Glomerular visceral epithelial cell (primary cell): Measurements from ENCODE around the gene TMEM94.
"Not testable (repeated sequence)": the region's sequence is repeated elsewhere in the genome, so short reads cannot be mapped to it uniquely, and the experiment has no call there.

ENCODE experiments used
- DNase-seq: peaks from one replicate; pipeline ENCODE4 v3.0.0-alpha.2; 2016; ENCODE audit errors: extremely low spot score

The TMEM94 gene

DNA sequence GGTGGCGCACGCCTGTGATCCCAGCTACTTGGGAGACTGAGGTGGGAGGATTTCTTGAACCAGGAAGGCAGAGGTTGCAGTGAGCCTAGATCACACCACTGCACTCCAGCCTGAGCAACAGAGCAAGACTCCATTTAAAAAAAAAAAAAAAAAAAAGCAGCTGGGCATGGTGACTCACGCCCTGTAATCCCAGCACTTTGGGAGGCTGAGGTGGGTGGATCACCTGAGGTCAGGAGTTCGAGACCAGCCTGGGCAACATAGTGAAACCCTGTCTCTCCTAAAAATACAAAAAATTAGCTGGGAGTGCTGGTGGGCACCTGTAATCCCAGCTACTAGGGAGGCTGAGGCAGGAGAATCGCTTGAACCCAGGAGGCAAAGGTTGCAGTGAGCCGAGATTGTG lies 10.5 kb upstream of the TMEM94 start:
- DNase-seq = not testable (repeated sequence)

DNA sequence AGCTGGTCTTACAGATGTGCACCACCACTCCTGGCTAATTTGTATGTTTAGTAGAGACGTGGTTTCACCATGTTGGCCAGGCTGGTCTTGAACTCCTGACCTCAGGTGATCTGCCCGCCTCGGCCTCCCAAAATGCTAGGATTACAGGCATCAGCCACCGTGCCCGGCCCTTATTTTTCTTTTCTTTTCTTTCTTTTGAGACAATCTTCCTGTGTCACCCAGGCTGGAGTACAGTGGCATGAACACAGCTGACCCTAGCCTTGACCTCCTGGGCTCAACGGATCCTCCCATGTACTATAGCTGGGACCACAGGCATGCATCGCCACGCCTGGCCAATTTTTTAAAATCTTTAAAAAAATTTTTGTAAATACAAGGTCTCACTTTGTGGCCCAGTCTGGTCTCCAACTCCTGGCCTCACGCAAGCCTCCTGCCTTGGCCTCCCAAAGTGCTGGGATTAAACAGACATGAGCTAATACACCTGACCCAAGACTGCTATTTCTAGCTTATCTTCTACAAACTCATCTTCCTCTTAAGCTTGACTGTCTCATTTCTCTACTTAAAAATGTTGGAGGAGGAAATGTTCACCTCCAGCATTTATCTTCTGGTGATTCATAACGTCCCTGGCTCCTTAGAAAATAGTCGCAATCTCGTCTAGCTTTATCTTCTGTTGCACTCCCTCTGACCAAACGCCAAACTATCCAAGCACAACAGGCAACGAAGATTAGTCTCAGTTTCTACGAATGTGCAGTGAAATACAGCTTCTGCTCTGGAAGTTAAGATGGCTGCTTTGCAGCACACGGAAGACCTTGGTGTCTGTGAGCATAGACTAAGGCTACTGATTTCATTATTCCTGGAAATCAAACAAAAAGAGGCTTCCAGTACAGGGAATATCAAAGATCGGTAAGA lies 8.2 kb upstream of the TMEM94 start:
- DNase-seq = no peak

DNA sequence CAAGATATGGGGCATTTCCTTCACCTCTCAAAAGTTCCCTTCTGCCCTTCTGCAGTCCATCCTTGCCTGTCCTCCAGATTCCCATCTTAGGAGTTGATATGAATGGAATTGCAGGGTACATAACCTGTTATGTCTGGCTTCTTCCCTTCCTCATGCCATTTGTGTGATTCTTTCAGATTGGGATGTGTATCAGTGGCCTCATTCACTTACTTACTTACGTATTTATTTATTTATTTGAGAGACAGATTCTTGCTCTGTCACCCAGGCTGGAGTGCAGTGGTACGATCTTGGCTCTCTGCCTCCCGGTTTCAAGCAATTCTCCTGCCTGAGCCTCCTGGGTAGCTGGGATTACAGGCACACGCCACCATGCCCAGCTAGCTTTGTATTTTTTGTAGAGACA lies 6.2 kb upstream of the TMEM94 start:
- DNase-seq = no peak

DNA sequence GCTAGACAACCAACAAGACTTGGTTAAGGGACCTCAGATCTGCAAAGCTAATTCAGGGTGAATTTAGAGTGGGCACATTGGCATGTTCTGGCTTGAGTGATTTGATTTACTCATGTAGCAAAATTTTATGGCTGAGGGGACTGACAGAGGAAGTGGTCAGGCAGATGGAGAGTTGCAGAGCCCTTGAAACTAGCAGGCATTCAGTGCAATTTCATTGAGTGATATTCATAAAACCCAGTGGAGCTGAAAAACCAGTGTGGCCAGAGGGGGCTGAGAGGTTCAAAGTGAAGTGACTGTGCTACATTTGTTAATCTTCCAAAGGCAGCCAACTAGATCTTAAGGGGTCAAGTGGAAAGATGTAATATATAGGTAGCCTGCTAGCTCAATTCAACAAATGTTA lies 2.2 kb upstream of the TMEM94 start:
- peak; percentile 94 for DNase-seq

DNA sequence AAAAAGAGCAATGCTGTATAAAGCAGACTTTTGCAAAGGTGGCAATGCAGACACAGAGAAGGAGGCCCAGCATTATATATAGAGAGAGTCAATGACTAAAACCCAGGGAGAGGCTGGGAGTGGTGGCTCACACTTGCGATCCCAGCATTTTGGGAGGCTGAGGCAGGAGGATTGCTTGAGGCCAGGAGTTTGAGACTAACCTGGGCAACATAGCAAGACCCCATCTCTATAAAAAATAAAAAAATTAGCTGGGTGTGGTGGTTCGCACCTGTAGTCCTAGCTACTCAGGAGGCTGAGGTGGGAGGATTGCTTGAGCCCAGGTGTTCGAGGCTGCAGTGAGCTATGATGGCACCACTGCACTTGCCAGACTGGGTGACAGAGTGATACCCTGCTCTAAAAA lies 1.8 kb upstream of the TMEM94 start:
- DNase-seq = not testable (repeated sequence)

DNA sequence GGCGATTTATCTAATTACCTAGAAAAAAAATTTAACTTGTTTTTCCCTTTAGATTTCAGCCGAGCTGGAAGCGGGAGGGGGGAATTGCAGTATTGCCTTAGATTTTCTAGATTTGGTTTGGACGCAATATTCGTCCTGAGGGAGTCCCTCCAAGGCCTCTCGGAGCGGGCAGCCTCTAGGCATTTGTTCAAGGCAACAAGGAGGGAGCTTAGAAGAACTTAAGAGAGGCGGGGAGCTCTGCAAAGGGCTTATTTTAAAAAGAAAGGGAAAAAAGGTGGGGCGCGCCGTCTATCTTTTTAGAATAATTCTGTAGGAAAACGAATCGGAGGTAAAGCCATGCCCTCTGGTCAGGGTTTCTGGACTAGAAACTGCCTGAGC lies 407 bp upstream of the TMEM94 start:
- DNase-seq = no peak

DNA sequence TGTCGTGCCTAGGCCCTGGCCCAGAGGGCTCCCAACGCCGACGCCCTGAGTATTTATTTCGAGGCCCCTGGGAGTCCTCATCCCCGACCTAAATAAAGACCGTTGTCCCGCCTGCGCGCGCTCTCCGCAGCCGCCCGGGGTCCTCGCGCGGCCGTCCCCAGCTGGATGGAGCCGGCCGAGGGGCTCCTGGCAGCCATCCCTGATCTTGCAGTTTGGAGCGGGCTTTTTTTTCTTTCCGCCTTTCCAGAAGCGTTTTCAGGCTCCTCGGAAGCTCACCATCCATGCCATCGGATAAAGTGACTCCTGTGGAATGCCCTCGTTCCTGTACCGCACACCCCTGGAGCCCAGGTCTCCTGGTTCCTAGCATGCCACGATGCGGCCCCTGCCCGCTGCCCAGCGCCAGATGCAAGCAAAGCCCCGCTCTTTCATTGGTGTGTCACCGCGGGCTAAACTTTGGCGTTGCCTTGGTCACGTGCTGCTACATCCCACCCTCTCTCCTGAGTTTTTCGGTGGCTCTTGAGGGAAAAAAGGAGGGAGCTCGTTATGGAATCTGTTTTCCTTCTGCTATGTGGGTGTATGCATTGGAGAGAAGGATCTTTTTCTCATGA lies 716 bp downstream of the TMEM94 start:
- DNase-seq = peak; percentile 42

DNA sequence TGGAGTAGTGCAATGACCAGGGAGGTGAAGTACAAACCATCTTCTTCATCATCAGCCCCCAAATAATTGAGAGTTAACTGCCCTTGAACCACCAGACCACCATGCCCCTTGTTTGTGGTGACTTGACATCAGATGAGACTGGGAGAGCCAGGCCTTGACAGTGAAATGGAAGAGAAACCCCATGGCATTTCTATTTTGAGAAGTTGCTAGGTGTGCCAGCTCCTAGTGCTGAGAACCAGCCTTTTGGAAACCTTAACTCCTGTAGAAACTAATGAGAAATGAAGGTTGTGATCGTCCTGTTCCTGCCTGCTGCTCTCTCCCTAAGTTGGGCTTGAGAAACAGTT lies 2.8 kb downstream of the TMEM94 start:
- no peak for DNase-seq

DNA sequence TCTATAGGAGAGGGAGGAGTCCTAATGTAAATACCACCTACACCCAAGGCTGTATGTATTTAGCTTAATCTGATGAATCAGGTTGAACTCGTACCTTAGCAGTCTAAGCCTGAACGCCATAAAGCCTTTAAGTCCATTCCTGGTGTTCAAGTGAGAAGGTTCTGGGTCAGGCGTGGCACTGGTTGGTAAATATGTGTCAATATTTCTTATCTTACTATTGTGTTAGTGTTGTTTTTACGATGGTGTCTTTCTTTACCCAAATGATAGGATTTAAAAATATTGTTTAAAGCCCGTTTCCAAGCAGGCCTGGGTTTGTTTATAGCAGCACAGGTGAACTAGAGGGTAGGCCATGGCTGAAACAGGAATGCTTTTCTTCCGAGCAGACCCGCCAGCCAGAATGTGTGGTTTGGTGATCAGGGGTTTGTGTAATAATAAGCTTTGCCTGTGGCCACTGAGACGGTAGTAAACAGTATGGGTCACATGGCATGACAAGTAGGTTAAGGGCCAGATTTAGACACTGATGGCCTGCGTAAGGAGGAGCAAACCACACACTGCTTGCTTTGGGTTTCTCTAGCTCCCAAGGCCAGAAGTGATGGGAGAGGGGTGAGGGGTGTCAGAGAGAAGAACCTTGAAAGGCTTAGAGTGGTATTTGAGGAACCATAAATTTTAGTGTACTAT lies 3.3 kb downstream of the TMEM94 start:
- DNase-seq = no peak

DNA sequence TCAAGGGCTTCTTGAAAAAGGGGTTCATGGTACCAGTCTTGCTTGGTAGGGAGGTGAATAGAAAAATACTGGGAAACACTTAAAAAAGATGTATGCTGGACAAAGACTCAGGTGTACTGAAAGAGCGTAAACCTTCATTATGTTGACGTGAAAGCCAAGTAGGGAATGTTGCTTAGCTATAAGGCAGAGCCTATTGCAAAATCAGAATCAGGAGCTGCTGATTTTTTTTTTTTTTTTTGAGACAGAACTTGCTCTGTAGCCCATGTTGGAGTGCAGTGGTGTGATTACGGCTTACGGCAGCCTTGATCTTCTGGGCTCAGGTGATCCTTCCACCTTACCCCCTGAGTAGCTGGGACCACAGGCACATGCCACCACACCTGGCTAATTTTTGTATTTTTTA lies 3.9 kb downstream of the TMEM94 start:
- DNase-seq = no peak

DNA sequence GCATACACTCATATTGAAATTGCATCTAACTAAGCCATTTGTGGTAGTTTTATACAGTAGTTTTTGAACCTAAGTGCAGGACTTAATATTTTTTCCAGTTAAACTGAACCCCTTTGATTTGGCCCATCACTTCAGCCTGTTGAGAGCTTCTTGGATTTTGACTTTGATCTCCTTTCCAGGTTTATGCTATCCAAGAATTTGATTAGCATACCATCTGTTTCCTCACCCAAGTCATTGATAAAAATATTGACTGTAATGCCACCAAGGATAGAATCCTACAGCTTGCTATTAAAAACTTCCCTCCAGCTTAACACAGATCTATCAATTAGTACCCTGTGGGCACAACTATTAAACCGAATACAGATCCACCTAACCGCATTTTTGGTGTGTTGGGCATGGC lies 7.2 kb downstream of the TMEM94 start:
- DNase-seq = no peak

DNA sequence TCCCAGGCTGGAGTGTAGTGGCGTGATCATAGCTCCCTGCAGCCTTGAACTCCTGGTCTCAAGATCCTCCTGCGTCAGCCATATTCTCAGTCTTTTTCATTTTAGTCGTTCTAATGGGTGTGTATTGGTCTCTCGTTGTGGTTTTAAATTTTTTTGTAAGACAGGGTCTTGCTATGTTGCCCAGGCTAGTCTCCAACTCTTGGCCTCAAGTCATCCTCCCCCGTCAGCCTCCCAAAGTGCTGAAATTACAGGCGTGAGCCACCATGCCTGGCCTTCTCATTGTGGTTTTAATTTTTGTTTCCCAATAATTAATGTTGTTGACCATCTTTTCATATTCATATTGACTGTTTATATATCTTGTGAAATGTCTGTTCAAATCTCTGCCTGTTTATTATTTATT lies 8.6 kb downstream of the TMEM94 start:
- no peak for DNase-seq

DNA sequence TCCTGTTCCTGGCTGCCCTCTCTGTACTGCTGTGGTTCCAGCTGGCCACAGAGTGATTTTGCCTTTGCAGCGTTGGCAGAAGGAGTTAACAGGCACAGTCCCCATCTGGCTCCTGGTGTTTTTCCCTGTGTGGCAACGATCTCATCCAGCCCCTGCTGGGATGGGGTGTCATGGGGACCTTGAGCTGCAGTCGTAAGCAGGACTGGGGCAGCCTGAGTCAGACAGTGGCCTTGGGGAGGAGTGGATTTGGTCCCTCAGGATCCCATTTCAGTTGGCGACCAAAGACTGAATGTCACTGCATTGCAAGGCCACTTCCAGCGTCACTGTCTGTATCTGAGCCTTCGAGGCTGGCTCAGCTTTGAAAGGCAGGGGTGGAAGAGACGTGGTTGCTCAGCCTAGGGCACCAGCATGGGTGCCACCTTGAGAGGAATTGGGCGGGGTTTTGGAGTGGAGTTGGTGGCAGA lies 11.9 kb downstream of the TMEM94 start:
- DNase-seq = no peak

DNA sequence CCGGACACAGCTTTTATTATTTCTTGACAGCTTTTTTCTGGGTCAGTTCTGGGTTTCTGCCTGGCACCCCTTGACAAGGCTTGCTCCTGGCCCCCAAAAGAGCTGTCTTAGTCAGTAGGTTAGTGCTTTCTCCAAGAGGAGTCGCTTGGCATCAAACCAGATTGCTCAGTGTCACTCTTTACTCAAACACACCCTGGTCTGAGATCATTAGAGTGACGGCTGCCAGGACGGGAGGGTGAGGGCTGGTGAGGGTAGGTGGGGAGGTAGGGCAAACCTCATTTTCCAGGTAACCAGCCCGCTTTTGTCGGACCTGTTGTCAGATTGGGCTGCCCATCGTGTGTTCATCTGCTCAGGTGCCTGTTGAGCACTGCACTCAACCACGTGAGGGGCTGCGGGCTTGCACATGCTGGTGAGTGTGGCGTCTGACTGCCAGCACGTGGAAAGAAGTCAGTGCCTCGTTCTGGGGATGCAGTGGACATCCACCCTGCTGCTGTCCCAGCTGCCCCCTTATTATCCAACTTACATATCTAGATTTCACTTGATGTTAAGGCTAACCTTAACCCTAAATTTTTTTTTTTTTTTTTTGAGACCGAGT lies 12.4 kb downstream of the TMEM94 start:
- DNase-seq = no peak

DNA sequence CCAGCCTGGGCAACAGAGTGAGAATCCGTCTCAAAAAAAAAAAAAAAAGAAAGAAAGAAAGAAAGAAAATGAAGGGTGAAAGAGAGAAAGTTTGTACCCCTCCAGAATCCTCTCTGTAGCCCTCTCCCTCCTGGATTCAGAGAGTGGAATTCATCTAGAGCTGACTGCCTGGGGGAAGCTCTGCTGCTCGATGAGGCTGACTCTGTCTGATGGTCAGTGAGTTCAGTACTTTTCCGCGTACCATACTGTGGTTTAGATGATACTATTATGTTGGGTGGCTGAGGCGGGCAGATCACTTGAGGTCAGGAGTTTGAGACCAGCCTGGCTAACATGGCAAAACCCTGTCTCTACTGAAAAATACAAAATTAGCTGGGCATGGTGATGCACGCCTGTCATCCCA lies 14.8 kb downstream of the TMEM94 start:
- no peak for DNase-seq

DNA sequence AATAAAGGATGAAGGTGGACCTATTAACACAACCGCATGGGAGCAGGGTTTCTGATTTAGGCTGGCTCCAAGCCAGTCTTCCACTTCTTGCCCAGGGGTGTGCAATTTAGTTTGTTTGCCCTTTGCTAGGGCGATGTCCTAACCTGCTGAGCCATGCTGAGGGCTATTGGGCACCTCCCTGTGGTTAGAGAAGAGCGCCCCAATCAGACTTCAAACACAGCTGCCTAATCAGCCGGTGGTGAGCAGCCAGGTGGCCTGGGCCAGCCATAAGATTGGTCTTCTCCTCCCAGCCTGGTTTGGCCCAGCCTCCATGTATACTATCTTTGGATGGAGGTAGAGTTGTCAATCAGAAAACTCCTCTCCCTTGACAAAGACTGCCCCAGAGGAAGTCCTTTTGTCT lies 15.7 kb downstream of the TMEM94 start:
- DNase-seq = no peak

DNA sequence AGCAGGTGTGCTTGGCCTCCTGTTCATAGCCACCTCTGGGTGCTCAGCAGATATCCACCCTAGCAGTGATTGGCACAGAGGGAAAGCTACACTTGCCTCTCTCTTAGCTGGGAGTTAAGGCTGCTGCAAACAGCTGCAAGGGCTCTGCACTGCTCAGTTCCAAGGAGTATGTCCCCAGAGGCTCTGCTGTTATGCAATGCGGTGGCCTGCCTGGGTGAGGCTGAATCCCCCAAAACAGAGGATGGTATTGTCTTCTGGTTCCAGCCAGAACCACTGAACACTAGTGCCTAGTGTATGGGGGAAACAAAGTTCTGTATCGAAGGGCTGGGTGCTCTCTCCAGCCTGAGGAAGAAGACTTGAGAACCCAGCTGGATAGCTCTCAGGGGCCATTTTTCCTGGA lies 16.8 kb downstream of the TMEM94 start:
- DNase-seq = no peak

DNA sequence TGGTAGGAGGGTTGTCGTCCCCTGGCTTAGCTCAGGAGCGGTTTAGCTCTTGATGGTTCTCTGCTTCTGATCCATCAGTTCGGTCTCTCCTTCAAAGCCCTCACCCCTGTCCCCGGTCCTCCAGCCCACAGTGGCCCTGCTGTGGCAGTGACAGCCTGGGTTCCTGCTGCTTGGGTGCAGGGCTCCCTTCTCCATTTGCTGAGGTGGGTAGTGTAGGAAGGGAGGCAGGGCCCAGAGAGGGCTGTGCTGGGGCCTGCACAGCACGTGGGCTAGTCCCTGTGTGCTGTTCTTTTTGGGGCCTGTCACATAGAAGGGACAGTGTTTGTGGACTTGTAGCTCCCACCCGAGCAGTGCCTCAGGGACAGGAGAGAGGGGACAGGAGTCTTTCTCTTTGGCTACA lies 18.3 kb downstream of the TMEM94 start:
- no peak for DNase-seq

DNA sequence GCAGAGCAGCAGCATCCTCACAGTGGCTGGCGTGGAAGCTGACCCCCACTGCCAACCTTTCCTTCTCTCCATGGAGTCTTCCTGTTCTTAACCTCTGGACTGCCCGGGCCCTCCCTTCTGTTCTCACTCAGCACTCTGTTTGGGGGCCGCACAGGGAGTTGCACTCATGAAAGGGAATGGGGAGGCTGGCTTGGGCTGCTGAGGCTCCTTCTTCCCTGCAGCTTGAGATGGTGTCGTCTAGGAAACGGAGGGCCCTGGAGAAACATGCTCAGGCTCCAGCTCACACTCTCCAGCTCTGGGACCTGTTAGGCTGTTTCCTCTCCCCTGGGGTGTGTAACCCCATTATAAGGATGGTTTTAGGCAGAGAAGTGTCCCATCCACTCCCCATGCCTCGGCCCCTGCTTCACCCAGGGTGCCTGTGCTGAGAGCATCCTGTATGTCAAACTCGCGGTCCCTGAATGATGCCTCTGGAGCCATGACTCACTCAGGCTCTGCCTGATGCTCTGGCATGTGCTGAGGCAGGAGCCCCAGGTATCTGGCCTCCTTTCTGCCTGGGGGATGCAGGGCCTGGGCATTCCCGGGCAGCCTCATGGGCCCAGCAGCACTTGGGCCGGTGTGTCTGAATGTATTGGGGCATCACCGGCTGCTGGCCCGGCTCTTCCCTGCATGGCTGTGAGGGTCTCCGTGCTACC lies 18.9 kb downstream of the TMEM94 start:
- DNase-seq = no peak

DNA sequence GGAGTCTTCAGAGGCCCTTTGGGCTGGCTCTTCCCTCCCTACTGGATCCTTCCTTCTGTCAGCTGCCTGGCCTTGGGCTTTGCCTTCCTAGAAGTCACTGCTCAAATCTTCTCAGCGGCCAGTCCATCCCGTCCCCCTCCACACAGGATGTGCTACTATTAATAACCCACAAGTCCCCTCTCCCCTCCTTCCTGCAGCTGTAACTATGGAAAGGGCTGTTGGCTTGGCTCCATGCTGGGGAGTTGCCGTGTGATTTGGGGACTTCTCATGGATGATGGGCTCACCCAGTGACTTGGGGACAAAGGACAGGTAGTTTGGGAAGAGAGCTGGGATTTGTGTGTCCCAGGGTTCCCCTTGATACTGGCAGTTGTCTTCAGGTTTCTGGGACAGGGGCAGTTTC lies 19.4 kb downstream of the TMEM94 start:
- DNase-seq = no peak

DNA sequence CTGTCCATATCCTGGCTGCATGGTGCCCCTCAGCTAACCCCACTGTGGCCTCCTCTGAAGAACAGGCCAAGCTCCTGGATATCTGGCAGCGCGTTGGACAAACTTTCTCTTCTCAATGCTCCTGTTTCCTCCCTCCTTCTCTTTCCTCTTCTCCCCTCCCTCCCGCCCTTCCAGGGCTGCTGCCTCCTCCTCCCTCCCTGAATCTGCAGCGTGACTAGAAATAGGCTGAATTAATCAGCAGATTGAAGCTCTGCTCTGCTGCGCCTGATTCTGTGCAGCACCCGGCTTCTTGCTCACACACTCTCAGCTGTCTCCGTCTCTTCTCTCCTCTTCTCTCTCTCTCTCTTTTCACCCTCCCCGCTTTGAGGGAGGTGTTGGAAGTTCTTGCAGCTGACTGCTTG lies 19.8 kb downstream of the TMEM94 start:
- no peak for DNase-seq
